GM18909 (cell line): Measurements from ENCODE around the gene CELSR1.
"Not testable (repeated sequence)": the region's sequence is repeated elsewhere in the genome, so short reads cannot be mapped to it uniquely, and the experiment has no call there.

Experiments
- ATAC-seq: cut with Tn5 transposase; IDR thresholded peaks from one replicate; pipeline ENCODE4 v1.9.1; 2021; ENCODE audit warnings: mild to moderate bottlenecking; ENCODE audit not compliant: unreplicated experiment, poor library complexity

The CELSR1 gene

DNA sequence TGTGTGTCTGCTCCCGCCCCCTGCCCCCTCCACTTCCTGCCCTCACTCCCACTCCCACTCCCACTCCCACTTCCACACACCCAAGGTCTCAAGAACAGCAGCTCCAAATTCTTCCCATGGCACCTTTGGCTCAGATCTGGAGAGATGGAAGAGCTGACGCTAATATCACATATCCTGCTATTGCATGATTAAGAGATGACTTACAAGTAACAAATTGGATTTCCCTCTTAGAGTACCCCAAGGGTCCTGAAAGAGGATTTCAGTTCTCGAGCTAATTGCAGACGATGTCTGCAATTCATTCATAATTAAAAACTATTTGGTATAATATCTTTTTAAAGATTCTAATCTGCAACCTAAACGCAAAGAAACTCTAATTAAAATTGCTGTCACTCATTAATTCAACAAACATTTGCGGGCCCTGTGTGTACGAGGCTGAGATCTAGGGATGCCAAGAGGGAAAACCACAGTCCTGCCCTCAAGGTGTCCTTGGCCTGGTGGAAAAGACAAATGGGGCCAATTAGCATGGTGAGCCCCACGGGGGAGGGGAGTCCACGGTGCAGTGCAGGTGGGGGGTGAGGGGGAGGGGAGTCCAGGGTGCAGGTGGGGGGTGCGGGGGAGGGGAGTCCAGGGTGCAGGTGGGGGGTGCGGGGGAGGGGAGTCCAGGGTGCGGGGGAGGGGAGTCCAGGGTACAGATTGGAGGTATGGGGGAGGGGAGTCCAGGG, 50.3 kb downstream of the CELSR1 start:
- no peak for ATAC-seq

DNA sequence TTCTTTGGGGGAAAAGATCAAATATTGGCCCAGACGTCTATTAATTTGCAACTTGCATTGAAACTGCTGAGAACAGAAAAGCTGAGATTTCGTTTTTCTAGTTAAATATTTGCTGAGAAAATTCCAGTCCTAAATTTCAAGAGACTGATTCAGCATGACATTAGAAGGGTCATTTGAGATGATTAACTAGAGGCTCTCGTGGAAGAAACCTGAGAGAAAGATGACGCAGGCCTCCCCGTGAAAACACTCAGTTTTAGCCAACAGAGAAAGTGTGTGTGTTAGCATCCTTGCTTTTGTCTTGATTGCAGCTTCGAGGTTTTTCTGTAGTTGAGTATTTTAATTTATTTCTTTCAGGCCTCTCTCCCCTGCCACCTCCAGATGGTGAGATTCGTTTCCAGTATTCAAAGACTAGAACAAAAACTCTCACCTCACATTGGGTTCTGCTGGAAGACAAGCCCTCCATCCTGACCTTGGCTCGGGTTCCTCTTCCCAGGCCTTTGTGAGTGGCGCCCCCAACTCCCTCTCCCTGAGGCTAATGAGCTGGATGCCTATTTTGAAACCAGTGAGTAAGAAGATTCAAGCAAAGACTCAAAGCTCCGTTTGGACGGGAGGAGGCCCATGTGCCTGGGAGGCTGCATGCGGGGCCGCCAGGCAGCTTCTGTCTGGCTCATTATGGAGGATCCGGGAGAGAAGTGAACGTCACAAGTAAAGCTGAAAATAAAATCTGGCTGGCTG, 52.4 kb downstream of the CELSR1 start:
- no peak for ATAC-seq

DNA sequence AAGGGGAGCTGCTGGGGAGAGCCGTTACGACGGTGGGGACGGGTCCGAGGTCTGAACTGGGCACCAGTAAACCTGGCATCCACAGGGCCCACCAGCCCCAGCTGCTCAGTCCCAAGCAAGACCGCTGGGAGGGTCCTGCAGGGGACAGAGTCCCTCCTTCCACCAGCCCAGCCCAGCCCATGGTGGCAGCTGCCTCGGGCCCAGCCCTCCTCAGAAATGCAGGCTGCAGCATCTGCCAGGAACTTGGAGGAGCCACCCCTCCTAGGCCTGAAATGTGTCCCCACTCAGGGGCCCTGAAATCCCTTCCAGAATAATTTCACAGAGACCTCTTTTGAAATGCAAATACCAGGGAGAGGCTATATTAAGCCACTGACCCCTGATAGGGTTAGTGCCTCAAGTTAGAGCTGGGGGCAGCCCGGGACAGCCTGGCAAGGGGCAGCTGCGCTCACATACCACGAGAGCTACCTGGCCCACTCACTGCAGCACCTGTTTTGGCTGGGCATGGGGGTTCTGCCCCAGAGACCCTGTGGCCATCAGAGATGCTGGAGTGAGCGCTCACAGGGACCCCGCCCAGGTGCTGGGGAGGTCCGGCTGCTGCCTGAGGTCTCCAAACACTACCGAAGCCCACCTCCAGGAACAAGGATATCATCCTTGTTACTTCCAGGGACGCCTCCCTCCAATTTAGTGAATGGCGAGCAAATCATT, 53.1 kb downstream of the CELSR1 start:
- no peak for ATAC-seq

DNA sequence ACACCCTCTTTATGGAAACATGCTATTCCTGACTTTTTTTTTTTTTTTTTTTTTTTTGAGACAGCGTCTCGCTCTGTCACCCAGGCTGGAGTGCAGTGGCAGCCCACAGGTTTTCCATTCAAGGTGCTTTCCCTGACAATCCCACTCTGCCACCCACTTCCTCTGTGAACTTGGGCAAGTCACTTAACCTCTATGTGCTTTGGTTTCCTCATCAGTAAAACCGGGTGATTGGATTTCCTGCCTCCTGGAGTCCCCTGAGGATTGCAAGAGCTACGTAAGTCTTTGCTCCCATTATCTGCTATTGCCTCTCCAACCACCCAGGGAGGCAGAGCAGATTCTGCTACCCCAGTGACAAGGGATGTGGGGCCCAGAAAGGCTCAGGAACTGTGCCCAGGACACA, 54.1 kb downstream of the CELSR1 start:
- ATAC-seq = no peak

DNA sequence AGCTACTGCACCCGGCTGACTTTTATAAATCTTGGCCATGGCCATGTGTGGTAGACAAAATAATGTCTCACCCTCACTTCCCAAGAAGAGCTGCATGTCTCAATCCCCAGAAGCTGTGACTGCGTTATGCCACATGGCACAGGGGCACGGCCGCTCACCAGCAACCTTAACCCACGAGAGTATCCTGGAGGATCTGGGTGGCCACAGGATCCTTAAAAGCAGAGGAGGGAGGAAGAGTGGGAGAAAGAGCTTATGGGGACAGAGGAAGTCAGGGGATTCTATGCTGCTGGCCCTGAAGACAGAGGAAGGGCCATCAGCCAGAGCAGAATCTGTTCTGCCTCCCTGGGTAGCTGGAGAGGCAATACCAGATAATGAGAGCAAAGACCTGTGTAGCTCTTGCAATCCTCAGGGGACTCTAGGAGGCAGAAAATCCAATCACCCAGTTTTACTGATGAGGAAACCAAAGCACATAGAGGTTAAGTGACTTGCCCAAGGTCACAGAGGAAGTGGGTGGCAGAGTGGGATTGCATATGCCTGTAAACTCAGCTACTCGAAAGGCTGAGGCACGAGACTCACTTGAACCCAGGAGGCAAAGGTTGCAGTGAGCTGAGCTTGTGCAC, 55.3 kb downstream of the CELSR1 start:
- ATAC-seq = no peak

DNA sequence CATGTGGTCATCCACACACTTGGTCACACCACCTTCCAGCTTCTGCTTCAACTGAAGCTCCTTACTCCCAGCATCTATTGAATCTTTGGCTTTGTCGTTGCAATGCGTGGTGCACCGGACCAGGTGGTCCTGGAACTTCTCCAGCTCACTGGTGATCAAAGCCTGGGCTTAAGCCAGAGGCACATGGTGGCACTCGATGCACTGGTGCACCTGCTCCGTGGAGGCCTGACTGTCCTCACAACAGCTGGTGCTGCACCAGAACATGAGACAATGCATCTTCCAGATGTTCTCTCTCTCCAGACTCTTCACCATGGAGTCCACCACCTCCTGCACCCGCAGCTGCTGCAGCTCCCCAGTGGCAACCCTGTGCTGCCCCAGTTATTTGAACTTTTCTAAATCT, 56.0 kb downstream of the CELSR1 start:
- no peak for ATAC-seq

DNA sequence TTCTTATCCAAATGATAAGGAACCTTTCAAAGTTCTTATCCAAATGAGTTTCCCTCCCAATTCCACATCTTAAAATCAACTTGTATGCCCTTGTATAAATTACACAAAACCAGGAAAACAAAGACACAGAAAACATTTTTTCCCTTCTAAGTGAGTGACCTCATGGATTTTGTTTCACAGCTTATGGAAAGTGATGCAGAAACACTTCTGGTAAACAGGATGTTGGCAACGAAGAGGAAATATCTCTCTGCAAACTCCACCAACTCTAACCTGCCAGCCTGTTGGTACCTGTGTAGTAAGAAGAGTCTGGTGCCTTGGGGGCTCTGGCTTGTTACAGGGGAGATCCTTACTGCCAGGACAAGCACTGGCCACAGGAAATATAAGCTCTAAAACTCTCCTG, 57.0 kb downstream of the CELSR1 start:
- ATAC-seq = no peak

DNA sequence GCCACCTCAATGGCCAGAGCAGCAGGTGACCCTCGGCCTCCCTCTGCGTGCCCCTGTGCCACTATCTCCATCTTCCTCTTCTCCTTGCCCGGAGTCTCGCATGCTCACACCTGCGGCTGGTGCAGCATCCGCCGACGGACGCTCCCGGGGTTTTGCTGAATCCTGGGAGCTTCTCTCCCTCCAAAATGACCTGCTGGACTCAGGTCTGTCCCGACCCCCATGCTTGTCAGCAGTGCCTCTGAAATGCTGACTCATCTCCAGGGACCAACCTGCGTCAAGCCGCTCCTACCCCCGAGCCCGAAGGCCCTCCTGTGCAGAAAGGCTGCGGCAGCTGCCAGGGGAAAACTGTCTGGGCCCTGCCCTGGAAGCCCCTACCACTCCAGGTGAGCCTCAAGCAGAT, 58.4 kb downstream of the CELSR1 start:
- no peak for ATAC-seq

DNA sequence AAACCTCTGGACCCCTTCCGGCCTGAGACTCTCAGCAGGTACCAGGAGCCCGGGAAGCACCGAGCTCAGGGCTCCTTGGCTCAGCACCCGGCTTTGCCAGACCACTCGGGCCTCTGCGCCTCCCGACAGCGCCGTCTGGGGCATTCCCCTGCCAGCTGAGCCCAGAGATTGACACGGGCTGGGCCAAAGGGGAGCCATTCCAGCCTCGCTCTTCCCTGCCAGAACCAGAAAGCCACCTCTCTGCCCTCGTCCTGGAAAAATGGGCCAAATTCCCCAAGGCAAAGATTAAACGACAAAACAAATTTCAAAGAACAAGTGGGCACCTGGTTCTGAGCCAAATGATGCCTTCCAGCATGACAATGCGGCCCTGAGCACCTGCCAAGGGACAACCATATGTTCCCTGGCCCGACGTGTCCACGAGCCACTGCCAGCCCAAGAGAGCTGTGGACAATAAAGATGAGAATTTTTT, 59.3 kb downstream of the CELSR1 start:
- ATAC-seq = no peak

DNA sequence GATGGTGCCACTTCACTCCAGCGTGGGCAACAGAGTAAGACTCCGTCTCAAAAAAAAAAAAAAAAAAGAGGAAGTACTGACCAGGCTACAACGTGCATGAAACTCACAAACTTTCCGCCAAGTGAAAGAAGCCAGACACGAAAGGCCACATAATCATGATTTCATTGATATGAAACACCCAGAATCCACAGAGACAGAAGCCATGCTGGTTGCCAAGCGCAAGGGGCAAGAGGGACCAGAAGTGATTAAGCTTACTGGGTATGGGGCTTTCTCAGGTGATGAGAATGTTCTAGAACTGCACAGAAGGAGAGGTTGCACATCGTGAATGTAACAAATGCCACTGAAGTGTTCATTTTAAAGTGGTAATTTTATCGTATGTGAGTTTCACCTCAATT, 60.9 kb downstream of the CELSR1 start:
- ATAC-seq = no peak

DNA sequence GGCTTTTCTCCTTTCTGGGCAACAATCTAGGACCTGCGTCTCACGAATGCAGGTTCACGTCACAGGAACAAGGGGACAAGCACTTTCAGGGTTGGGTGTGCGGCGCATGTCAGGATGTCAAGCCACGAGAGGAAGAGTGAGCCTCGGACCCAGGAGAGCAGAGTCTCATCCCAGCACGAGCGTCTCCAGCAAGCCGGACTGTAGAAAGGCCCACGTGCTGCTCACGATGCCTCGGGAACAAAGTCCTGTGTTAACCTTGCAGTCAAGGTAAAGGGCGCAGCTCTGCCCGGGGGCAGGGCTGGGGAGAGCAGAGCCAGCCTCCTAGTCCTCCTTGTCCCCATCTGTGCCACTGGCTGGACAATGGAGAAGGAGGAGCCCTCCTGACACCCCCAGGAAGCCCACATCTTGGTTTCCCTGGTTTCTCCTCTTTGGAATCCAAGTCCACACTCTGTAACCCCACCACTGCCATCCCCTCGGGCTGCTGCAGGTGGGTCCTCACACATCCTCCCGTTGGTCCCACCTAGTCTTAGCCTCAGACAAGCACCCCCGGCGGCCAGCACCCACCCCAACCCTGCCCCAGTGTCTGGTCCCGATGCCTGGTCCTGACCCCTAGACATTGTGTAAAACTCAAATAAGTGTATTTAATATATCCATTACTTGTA, 63.4 kb downstream of the CELSR1 start:
- ATAC-seq = no peak

DNA sequence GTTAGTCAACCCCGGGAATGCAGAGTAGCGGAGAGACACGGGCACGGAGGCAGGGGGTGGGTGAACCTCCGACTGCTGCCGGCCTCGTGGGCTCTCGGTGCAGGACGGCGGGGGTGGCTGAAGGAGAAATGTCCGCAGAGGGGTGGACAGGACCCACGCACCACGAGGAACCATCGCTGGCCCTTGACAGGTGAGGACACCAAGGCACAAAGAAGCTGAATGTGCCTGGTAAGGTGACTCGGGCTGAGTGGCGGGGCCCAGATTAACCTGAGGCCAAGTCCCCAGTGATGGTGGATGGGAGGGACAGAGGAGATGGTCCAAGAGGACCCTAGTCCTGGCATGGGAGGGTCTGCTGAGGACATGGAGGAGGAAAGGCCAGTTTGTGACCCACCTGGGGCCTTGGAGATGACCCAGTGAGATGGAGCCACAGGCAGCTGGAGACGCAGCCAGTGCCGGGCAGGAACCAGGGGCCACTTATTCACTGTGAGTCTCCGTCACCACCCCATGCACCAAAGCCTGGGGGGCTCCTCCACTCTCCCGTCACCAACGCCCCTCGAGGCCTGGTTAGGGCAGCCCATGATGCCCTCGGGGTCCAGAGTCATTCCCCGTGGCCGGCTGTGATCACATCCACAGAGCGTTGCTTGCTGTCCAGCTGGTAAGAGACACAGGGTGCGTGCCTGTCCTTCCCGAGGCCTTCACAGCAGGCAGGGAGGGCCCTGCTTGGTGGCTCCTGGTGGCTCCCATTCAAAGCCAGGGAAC, 64.2 kb downstream of the CELSR1 start:
- no peak for ATAC-seq

DNA sequence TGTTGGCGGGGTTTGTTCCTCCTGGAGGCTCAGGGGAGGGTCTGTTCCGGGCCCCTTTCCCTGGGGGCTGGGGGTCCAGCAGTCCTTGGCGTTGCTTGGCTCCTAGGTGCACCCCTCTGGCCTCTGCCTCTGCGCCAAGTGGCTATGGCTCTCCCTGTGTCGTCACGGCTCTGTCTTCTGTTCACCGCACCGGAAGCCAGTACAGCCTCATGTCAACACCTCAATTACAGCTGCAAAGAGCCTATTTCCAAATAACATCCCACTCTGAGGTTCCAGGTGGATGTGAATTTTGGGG, 64.8 kb downstream of the CELSR1 start:
- no peak for ATAC-seq

DNA sequence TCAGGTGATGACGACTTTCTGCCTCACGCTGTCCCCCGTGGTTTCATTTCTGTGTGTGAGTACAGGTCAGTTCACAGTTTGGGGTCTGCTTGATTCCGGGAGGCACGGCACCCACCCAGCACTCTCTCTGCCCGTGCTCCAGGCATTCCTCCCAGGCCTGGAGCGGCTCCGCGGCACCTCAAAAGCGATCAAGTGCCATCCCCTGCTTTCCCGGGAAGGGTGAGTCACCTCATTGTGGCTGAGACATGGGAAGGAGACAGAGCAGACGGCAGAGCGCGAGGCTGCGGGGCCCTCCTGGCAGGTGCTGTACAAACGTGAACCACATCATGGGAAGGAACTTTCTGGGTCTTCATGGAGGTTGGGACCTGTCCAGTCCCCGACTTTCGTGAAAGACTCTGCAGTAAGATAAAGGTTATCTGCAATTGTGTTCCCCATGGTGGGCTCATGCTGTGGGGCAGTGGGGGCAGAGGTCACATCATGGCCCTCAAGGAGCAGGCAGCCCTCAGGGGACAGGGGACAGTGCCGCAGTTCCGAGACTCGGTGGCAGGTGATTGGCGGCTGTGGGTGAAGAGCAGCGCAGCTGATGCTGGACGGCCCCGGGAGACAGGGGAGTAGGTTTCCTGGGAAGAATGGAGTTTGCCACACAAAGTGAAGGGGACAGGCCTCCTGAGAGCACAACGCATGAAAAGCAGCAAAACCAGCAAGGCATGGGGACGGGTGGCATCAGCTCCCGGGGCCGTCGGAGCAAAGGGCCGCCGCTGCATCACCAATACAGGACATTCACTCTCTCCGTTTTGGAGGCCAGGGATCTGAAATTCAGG, 65.3 kb downstream of the CELSR1 start:
- ATAC-seq = no peak

DNA sequence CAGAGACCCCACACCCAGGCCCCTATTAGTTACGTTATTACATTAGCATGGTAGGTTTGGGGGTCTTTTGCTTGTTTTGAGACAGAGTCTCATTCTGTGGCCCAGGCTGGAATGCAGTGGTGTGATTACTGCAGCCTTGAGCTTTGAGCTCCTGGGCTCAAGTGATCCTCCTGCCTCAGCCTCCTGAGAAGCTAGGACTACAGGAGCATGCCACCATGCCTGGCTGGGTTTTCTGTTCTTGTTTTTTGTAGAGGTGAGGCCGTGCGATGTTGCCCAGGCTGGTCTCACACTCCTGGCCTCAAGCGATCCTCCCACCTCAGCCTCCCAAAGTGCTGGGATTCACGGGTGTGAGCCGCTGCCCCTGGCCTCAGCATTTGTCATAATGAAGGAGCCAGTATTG, 66.1 kb downstream of the CELSR1 start:
- not testable (repeated sequence) for ATAC-seq

DNA sequence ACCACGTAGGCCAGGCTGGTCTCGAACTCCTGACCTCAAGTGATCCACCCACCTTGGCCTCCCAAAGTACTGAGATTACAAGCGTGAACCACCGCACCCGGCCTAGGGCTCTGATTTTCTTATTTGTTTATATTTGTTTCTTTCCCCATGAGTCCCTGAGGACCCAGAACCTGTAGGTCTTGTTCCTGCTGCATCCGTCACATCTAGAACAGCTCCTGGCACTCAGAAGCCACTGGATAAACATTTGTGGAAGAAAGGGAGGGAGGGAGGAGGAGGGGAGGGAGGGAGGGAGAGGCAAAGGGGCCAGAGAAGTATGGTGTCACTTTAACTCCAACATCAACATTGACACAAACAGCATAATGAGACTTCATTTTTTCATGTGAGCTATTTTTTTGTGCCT, 67.7 kb downstream of the CELSR1 start:
- no peak for ATAC-seq

DNA sequence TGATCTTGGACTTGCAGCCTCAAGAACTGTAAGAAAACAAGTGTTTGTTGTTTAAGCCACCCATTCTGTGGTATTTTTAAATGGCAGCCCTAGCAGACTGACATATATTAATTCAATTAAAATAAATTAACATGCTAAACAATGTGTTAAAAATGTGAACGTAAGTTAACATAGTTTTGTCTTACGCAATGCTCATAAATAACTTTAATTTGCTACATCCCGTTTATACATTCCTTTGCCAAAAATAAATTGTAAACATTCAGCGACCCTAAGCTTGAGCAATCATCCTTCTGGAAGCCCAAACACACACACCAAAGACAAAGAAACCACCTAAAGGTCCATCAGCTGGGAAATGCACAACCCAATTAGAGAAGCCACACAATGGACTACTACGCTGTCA, 70.4 kb downstream of the CELSR1 start:
- ATAC-seq = no peak

DNA sequence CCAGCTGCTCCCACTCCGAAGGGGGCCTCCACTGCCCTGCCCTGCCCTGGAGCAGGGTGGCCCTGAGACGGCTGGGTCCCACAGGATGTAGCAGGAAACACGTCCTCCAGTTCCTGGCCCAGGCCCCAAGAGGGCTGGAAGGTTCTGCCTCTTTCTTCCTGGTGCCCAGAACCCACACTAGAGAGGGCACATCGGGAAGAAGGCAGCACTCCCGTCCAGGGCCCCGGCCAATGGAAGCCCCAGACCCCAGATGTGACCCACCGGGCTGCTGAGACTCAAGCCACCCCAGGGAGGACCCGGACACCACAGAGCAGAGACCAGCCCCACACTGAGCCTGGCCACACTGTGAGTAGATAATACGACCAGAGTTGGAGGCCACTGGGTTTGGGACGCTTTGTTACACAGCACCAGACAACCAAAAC, 71.2 kb downstream of the CELSR1 start:
- no peak for ATAC-seq

DNA sequence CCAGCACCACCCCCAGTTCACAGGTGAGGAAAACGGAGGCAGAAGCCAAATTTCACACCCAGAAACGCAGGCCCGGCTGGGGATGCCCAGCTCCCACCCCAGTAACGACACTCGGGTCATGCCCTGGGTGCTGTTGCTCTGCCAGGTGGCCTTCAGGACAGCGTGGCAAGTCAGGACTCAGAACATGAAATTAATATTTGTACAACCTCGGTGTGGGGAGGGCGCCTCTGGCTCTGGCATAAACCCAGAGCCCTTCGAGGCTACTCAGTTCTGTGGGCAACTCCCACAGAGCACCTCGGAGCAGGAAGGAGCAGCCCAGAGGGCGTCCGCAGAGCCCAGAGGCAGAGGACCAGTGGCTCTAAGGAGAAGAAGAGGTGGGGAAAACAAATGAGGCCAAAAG, 71.6 kb downstream of the CELSR1 start:
- no peak for ATAC-seq
